ENCODE measurements around the gene CAMK2B.

CAMK2B gene

GRCh38 chr7:44213877-44214388 is 111.5 kb downstream of the CAMK2B start:
- no peak for TF ChIP-seq Cebpa-rat (IDR thresholded peaks at IDR 0.05)
- peaks cover 0 to 12% (median 0%) of the 10 kb centered on the region in 10 experiments; a peak in 6 of 20 replicates for H3K4me1 ChIP-seq
- no peaks in the 10 kb centered on the region for H3K27me3 ChIP-seq
- H3K9ac ChIP-seq: peak overlapping the region in 4 of 11 experiments; percentile 20 to 27 (median 24); a peak in 2 of 22 replicates
- peaks cover 0 to 59% (median 15%) of the 10 kb centered on the region in 11 experiments; a peak in 15 of 22 replicates for H4K20me1 ChIP-seq
- no peak overlapping the region; a peak in 1 of 22 replicates for H3K27ac ChIP-seq
- H3K4me3 ChIP-seq: no peak overlapping the region
- H3K36me3 ChIP-seq: peaks cover 47 to 61% (median 56%) of the 10 kb centered on the region in 11 experiments
- H3K4me2 ChIP-seq: no peak overlapping the region
- H3K9me3 ChIP-seq (replicated peaks in 1 of 11): no peaks in the 10 kb centered on the region

- peaks cover 53 to 67% (median 62%) of the 10 kb centered on the region in 11 experiments for H3K36me3 ChIP-seq
Measured at GRCh38 chr7:44213206-44213876, 112.1 kb downstream of the CAMK2B start.

DNA sequence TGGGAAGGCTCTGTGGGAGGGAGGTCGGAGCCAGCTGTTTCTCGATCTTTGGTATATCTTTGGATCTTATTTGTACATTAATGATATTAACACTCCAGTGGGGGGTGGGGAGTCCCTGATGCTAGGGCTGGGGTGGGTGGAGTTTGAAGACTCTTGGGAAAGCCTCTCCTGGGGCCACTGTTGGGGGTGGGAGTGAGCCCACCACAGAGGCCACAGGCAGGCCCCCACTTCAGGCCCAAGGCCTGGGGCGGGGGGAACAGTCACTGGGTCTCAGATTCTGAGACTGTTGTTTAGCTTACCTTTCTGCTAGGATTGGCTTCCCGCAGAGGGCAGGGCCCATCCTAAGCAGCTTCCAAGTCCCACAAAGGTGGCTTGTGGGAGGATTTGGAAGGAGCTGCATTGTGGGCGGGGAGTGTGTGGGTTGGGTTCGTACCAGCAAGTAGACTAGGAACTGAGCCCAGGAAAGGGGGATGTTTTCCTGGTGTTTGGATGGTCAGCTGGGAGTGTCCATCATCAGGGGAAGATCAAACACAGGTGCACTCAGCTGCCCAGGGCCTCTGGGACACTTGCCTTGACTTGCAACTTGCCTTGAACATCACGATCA is 112.7 kb downstream of the CAMK2B start:
- H3K4me1 ChIP-seq: peaks cover 0 to 12% (median 0%) of the 10 kb centered on the region in 10 experiments; a peak in 6 of 20 replicates
- no peaks in the 10 kb centered on the region for H3K9me3 ChIP-seq (replicated peaks in 1 of 11)
- H4K20me1 ChIP-seq: peaks cover 0 to 70% (median 19%) of the 10 kb centered on the region in 11 experiments; a peak in 16 of 22 replicates
- H3K9ac ChIP-seq: no peak overlapping the region
- TF ChIP-seq Cebpa-rat (IDR thresholded peaks at IDR 0.05): no peak
- H3K27me3 ChIP-seq: no peaks in the 10 kb centered on the region
- no peak overlapping the region for H3K4me3 ChIP-seq
- no peak overlapping the region for H3K4me2 ChIP-seq
- no peak overlapping the region for H3K27ac ChIP-seq
- peaks cover 60 to 73% (median 68%) of the 10 kb centered on the region in 11 experiments for H3K36me3 ChIP-seq

More at GRCh38 chr7:44213206-44213876, 112.1 kb downstream of the CAMK2B start:
- no peaks in the 10 kb centered on the region for H3K9me3 ChIP-seq (replicated peaks in 1 of 11)
- no peak for TF ChIP-seq Cebpa-rat (IDR thresholded peaks at IDR 0.05)
- no peak overlapping the region for H3K27ac ChIP-seq
- peaks cover 0 to 65% (median 19%) of the 10 kb centered on the region in 11 experiments; a peak in 15 of 22 replicates for H4K20me1 ChIP-seq
- H3K27me3 ChIP-seq: no peaks in the 10 kb centered on the region
- peak overlapping the region in 3 of 11 experiments; percentile 20 to 27 (median 22); a peak in 1 of 22 replicates for H3K9ac ChIP-seq
- H3K4me1 ChIP-seq: peaks cover 0 to 12% (median 0%) of the 10 kb centered on the region in 10 experiments; a peak in 6 of 20 replicates
- H3K4me3 ChIP-seq: no peak overlapping the region
- no peak overlapping the region for H3K4me2 ChIP-seq

DNA sequence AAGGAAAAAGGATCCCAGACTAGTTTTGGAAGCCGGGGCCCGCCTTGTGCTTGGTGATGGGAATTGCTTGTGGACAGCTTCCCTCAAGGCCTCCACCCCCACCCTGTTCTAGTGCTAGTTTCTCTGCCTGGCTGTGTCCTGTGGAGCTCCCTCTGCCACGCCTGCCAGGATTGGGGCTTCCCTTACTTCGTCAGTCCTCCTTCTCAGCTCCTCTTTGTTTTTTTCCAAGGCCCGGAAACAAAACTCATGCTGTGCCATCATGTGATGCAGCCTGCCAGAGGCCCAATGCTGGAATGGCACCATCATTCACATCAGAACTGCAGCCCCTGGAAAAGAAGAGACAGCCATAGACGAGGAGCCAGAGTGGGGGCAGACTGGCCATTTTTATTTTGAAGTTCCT is 113.4 kb downstream of the CAMK2B start:
- no peak overlapping the region for H3K4me2 ChIP-seq
- no peak for TF ChIP-seq Cebpa-rat (IDR thresholded peaks at IDR 0.05)
- H3K4me3 ChIP-seq: no peak overlapping the region
- H3K27ac ChIP-seq: no peak overlapping the region
- peaks cover 66 to 80% (median 75%) of the 10 kb centered on the region in 11 experiments for H3K36me3 ChIP-seq
- peaks cover 0 to 12% (median 0%) of the 10 kb centered on the region in 10 experiments; a peak in 6 of 20 replicates for H3K4me1 ChIP-seq
- H4K20me1 ChIP-seq: peaks cover 0 to 75% (median 20%) of the 10 kb centered on the region in 11 experiments; a peak in 16 of 22 replicates
- H3K9me3 ChIP-seq (replicated peaks in 1 of 11): no peaks in the 10 kb centered on the region
- H3K27me3 ChIP-seq: no peaks in the 10 kb centered on the region
- no peak overlapping the region; a peak in 1 of 22 replicates for H3K9ac ChIP-seq

GRCh38 chr7:44211126-44211675 is 114.2 kb downstream of the CAMK2B start:
- no peak for TF ChIP-seq Cebpa-rat (IDR thresholded peaks at IDR 0.05)
- peaks cover 0 to 12% (median 0%) of the 10 kb centered on the region in 10 experiments; a peak in 6 of 20 replicates for H3K4me1 ChIP-seq
- H3K27me3 ChIP-seq: no peaks in the 10 kb centered on the region
- H4K20me1 ChIP-seq: peaks cover 0 to 75% (median 29%) of the 10 kb centered on the region in 11 experiments; a peak in 19 of 22 replicates
- H3K9me3 ChIP-seq (replicated peaks in 1 of 11): no peaks in the 10 kb centered on the region
- no peak overlapping the region for H3K27ac ChIP-seq
- no peak overlapping the region for H3K4me2 ChIP-seq
- H3K9ac ChIP-seq: no peak overlapping the region
- H3K36me3 ChIP-seq: peaks cover 74 to 88% (median 83%) of the 10 kb centered on the region in 11 experiments
- no peak overlapping the region for H3K4me3 ChIP-seq

DNA sequence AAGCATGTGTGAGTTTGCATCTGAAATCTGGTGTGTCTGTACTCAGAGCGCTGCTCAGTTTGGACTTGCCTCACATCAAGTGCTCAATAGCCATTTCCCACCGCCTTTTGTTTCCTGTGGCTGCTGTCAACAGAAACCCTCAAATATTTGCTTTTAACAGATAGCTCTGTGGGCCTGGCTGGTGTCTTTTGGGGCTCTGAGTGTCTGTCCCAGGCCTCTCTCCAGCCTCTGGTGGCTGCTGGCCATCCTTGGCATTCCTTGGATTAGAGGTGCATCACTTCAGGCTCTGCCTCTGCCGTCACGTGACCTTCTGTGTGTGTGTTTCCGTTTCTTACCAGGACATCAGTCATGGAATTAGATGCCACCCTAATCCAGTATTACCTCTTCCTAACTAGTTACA is 115.3 kb downstream of the CAMK2B start:
- TF ChIP-seq Cebpa-rat (IDR thresholded peaks at IDR 0.05): no peak

DNA sequence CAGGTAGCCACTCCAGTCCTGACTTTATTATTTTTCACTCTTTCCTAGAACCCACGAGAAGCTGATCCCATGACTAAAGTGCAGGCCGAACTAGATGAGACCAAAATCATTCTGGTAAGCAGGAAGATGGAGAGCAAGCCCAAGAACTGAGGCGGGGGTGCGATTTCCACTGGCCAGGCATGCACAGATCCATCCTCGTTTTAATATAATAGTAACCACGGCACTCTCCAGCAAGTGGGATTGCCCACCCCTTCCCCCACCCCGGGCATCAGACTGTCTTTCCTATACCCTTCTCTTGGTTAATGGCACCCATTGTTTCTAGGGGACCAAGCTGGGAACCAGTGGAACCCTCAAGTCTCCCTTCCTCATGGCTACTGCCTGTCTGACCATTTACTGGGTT is 117.3 kb downstream of the CAMK2B start:
- Histone ChIP-seq H3K27ac (no peak overlapping the region), H3K27me3 (no peaks in the 10 kb centered on the region), H4K20me1 (peaks cover 18 to 79% (median 53%) of the 10 kb centered on the region in 11 experiments; a peak in 19 of 22 replicates), H3K36me3 (peaks cover 92 to 100% (median 97%) of the 10 kb centered on the region in 11 experiments), H3K4me2 (no peak overlapping the region), H3K9ac (no peak overlapping the region), H3K4me3 (no peak overlapping the region), H3K9me3 (replicated peaks in 1 of 11) (no peaks in the 10 kb centered on the region), H3K4me1 (peaks cover 0 to 10% (median 0%) of the 10 kb centered on the region in 10 experiments; a peak in 2 of 20 replicates)
- no peak for TF ChIP-seq Cebpa-rat (IDR thresholded peaks at IDR 0.05)

More for the DNA sequence above, 115.3 kb downstream of the CAMK2B start:
- H3K9me3 ChIP-seq (replicated peaks in 1 of 11): no peaks in the 10 kb centered on the region
- peaks cover 0 to 78% (median 40%) of the 10 kb centered on the region in 11 experiments; a peak in 19 of 22 replicates for H4K20me1 ChIP-seq
- H3K4me1 ChIP-seq: peaks cover 0 to 12% (median 0%) of the 10 kb centered on the region in 10 experiments; a peak in 6 of 20 replicates
- H3K27me3 ChIP-seq: no peaks in the 10 kb centered on the region
- H3K9ac ChIP-seq: no peak overlapping the region
- no peak overlapping the region for H3K27ac ChIP-seq
- no peak overlapping the region for H3K4me3 ChIP-seq
- H3K36me3 ChIP-seq: peaks cover 85 to 99% (median 94%) of the 10 kb centered on the region in 11 experiments
- no peak overlapping the region for H3K4me2 ChIP-seq

DNA sequence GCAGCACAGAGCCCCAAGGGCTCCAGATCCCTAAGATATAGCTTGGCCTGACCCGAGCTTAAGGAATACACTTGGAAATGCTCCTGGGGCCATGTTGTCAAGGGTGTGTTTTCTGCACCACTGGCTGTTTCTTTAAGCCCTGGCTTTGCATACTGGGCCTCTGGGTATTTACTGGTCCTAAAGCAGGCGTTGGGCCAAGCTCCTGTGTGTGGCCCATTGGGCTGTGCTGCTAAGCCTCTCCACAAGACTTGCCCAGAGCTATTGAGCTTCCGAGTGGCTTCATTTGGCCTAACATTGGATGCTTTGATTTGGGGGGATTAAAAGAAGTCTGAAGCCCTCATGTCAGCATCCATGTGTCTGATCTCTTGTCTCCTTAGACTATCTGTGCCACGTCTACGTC is 119.4 kb downstream of the CAMK2B start:
- no peaks in the 10 kb centered on the region for H3K9me3 ChIP-seq (replicated peaks in 1 of 11)

More for the DNA sequence above, 119.4 kb downstream of the CAMK2B start:
- H3K4me1 ChIP-seq: peaks cover 13 to 25% (median 14%) of the 10 kb centered on the region in 10 experiments
- no peak overlapping the region for H3K4me3 ChIP-seq
- H3K27me3 ChIP-seq: no peaks in the 10 kb centered on the region
- no peak overlapping the region for H3K4me2 ChIP-seq
- no peak overlapping the region for H3K9ac ChIP-seq
- H4K20me1 ChIP-seq: peaks cover 20 to 80% (median 55%) of the 10 kb centered on the region in 11 experiments; a peak in 19 of 22 replicates
- H3K27ac ChIP-seq: no peak overlapping the region
- H3K36me3 ChIP-seq: peaks cover 71 to 79% (median 77%) of the 10 kb centered on the region in 11 experiments
- no peak for TF ChIP-seq Cebpa-rat (IDR thresholded peaks at IDR 0.05)
